Activated naive CD4-positive, alpha-beta T cell treated with Interleukin-2 at 50 U/mL for 16 hours (primary cell): Measurements from ENCODE around the gene VAC14.

Experiments
- DNase-seq: peaks from one replicate; pipeline ENCODE4 v3.0.0-alpha.2; 2020

VAC14 gene

DNA sequence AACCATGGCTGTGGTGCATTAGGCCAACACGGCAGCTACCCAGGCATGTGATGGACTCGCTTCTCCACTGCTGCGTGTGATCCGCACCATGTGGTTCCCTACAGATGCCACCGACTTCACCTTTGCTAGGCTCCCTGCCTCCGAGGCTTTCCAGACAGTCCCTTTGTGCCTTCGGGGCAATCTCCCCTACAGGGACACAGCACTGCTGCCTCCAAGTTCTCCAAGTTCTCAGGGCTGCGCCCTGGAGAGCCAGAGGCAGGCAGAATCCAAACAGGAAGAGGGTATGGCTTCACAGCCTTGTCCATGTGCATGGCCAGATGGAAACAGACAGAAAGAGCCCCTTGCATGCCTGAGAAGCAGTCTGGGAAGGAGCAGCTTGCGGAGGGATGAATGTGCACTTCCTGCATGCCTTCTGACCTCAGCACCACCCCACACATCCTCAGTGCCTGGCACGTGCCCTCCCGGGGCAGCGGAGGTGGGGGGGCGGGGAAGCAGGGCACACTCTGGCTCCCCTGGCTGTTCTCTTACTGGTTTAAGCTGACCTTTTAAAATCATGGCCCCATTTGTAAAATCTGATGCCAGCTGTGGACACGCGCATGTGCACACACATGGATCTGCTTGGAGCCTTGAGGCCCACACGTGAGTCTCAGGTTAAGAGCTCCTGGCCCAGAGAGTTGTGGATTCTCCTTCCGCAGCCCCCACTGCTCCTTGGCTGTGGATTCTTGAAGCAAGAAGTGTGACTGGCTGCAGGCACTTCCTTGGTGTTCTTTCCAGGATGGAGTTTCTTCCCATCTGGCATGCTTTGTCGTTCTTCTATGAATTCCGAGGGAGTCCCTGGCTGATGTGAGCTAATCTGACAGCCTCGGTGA lies 59.8 kb downstream of the VAC14 start:
- DNase-seq, result no peak

DNA sequence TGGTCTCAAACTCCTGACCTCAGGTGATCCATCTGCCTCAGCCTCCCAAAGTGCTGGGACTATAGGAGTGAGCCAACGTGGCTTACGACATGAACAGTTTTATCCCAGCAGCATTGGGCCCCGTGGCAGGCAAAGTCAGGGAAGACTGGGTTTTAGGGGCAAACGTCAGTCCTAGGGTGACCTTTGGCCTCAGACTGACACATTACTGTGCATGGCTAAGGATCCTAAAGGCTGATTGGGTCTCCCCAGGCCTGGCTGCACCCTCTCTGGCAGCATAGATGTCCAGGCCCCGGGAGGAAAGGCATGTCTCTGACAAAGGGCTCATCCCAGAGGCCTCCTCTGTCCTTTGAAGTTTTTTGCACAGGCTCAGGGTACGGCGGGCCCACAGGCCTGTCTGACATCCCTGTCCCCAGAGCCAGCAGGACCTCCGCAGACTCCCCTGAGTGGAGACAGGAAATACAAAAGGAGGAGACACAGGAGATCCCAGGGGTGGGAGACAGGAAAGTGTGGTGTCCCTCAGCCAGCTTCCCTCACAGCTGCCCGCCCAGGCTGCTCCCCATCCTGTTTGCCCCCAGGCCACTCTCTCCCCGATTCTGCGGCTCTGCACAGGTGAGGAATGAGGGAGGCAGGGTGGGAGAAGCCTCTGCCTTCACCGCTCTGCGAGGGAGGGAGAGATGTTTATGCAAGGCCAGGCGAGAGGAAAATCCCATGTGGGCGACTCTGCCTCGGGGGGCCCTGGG lies 60.6 kb downstream of the VAC14 start:
- no peak for DNase-seq

DNA sequence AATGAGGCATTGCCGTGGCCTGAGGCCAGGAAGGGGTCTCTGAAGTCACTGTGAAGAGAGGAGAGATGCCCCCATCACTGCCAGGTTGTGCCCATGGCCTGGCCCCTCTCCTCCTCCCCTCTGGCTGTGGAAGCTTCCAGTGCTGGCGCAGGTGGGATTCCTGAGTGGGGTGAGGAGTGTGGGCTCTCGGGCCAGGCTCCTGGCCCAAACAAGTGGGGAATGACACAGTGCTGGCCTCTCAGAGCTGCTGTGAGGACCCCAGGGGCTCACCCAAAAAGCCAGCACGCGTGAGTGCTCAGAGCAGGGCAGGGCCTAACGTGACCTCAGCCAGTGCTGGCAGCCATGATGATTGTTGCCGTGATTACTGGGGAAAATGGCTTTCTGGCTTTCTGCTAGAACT lies 61.6 kb downstream of the VAC14 start:
- no peak for DNase-seq

DNA sequence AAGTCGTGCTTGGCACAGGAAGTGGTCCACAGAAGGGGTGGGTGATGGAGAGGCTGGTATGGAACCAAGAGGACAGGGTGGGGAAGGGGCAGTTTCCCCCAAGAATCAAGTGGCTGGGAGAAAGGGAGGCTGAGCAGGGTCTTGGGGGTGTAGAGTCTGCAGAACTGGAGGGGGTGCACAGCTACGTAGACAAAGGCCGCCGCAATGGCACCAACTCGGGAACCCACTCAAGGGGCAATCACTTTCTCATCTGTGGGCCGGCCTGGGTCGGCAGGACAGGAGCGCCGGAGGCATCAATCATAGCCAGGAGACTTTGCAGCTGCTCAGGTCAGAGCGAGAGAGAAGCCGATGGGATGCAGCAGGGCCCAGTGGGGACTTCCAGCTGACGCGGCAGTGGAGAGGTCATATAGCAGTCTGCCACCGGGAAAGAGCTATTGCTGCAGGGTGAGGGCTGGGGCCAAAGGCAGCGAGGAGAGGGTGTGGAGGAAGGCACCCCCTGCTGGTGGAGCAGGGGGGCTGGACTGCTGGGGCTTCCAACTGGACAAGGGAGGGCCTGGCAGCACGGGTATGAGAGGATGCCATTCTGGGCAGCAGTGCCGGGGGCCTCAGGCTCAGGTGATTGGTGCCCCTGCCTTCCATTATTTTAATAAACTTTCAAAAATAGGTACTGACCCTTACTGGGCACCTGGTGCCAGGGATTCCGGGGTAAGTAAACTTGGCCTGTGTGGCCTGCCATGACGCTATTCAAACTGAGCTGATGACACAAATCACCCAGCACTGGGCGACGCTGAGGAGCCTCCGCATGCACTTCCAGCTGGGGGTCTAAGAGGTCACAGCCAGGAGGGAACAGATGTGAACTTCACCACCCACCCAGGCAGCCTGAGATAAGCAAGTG lies 62.6 kb downstream of the VAC14 start:
- DNase-seq, result no peak

DNA sequence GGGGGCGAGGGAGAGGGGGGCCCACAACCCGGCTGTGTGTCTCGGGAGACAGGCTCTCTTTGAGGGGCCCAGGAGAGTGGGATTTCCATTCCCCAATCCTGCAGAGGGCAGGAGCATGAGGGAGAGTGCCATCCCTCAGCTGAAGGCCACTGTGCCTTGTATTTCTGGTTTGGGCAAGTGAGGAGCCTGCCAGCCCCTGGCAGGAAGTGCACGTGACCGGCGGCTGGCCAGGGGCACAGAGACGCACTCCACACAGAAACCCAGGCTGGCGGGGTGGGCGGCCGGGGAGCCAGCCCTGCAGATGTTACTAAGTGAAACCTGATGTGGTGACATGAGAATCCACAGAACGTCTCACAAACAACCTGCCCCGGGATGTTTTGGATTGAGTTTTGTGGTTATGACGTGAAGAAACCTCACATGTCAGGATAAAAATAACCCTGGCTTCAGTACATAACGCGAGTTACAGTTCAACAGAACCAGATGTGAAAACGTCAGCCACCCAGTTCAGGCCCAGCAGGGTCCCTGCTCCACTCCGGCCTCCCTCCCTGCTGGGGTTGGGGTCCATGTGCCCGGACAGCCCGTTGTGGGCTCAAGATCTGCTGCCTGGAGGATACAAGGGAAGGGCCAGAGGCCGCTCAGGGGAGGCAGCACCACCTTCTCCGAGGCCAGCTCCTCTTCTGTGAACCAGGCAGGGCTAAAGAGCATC lies 63.4 kb downstream of the VAC14 start:
- peak; percentile 70 for DNase-seq

DNA sequence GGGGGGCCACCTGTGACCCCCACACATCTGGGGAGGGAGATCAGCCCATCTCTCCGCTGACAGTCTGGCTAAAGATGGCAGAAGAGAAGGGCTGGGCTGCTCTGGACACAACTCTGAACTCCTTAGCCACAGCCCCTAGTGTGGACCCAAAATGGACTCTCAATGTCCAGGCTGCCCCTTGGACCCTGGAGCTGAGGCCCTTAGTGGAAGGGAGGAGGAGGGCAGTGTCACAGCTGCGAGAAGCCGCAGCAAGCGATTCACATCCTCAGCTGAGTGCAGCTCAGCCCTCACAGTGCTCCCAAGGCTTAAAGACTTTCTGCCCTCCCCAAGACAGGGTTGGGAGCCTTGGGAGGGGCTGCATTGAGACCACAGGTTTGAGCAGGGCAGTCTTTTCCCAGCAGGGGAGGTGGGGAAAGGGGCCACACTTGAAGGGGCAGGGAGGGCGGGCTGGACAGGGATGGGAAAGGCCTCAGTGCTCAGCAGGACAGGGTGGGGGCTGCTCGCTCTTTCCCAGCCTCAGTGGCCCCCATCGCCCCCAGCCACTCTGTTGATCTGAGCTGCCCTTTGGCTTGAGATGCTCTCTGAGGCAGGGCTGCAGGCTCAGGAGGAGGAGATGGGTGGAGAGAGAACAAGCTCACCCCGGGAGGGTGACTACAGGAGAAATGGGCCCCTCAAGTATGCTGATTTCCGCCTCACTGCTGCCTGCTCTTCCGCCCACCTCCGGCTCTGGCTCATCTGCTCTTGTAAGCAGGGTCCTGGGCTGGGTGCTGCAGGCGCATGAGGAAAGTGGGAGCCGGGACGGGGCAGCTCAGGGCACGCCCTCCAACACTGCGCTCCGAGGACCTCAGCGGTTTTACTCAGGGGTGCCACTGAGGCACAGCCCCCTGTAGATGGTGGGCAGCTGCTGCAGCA lies 64.2 kb downstream of the VAC14 start:
- DNase-seq, result no peak

DNA sequence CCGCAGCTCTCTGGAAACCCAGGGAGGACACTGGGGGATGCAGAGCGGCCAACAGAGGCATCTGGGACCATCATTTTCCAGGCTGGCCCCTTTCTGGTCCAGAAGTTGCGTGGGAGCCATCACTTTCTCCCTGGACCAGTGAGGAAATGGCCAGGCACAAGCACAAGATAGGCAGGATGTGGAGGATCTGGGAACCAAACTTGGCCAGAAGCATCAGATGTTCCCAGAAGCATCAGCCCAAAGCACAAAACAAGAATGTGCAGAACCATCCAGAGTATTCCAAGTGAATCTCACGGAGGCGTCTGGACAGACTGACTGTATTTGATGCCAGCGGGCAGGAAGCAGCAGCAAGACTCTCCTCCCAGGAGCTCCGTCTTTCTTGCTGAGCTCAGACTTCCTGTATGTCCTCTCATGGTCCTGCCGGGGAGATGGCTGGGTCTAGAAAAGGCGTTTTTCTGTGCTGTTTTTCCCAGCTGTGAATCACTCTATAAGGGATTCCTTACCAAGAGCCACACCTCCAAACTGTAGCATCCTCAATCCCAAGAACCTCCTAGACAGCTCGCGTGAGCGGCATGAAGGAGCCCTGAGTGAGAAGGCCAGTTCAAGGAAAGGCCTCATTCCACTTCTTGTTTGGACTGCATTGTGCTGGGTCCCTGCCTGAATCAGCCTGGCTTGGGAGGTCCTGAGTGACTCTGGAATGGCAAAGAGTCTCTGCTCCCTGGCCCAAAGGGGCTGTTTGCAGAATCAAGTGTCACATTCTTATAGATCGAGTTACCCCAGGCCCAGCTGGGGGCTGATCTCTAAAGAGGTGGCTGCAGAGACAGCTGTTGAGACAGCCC lies 65.6 kb downstream of the VAC14 start:
- no peak for DNase-seq

DNA sequence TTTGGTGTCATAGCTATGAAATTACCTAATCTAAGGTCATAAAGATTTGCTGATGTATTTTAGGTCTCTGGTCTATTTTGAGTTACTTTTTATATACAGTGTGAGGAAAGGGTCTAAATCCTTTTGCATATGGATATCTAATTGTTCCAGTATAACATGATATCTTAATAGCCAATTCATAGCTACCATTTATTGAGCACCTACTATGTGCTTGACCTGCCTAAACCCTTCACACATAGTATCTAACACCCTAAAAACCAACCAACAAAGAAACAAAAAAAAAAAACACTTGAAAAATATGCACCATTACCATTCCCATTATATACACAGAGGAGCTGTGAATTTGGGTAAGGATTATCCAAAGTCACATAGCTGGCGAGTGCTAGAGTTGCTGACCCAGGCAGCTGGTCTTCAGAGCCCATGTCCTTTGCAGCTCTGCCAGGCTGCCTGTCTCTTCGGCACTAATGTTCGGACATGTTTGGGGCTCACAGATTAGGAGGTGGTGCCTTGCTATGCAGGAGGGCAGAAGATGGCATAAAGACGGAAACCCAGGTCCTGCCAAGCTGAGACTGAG lies 66.3 kb downstream of the VAC14 start:
- no peak for DNase-seq

DNA sequence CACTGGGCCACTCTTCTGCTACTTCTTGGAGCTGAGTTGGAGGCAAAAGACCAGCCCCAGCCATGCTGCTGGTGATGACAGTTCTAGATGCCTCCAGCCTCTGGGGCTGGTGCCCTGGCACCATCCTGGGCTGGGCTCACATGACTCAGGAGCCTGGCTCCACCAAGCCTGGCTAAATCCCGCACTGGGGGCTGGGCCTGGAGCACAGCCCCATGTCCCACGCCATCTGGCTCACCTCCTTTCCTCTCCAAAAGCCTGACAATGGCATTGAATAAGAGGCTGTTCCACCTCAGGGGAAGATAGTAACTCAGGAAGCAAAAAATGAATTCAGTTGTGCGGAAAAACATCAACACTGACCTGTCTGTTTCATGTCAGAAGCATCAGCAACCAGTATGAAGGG lies 70.0 kb downstream of the VAC14 start:
- DNase-seq, result no peak

DNA sequence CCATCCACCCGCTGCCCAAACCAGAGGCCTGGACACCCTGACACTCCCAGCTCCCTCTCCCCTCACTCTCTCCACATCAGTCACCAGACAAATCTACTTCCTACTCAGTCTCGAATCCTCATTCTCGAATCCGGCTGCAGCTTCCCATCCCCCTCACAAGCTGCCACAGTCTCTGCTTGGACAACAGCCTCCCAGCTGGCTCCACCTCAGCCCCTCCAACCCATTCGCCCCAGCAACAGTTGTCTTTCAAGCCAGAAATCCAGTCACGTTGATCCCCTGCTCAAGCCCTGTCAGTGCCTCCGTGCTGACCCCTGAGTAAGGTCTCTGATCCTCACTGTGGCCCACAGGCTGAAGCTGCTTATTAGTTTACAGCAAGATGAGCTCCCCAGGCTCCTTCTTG lies 70.9 kb downstream of the VAC14 start:
- no peak for DNase-seq

DNA sequence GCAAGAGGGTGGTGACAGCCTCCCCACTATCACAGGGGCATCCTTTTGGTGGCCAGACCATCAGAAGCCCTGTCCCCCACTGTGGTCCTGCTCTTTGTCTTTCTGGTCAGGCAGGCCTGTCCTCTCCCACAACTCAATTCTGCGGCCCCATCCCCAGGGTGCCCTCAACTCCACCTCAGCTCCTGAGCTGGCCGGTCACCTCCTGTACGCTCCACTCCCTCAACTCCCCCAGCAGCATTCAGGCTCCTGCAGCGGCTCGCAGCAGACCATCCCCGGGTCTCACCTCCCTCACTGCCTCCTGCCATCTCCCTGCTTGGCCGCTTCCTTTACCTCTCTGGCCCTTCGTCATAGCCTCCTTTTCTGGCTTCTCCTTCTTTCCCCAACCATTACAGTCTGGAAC lies 71.7 kb downstream of the VAC14 start:
- no peak for DNase-seq

DNA sequence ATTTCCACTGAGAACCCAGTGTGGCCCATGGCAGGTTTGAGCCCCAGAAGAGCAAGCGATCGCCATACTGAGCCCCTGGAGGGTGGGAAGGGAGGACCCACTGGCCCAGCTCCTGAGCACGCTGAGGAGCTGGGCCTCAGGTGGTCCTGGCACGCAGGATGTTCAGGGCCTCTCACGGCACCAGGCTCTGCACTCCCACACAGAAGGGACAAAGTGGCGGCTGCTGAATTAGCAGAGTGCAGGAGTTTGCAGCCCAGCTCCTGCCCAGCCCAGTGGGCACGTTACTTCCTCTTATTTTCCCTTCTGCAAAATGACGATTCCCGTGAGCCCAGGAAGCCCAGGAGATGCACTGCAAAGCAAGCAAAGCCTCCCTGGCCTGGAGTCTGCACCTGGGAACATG lies 72.8 kb downstream of the VAC14 start:
- no peak for DNase-seq

DNA sequence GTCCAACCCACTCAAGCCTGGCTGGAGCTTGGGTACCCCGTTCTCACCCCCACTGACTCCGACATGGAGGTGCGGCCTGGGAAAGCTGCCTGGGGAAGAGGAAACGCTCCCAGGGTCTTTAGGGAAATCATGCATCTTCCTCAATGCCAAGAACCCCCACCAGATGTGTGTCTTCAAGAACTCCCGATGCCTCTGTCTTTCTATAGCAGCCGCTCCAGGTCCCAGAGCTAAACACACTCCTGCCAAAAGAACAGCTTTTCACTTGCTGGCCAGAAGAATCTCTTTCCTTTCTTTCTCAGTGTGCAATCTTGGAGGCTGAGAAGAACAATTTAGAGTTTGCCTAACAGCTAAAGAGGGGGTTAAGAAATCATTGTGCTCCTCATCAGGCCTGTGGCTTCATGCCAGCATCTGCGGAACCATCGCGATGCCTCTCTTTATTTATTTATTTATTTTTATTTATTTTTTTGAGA lies 74.0 kb downstream of the VAC14 start:
- DNase-seq, result no peak

DNA sequence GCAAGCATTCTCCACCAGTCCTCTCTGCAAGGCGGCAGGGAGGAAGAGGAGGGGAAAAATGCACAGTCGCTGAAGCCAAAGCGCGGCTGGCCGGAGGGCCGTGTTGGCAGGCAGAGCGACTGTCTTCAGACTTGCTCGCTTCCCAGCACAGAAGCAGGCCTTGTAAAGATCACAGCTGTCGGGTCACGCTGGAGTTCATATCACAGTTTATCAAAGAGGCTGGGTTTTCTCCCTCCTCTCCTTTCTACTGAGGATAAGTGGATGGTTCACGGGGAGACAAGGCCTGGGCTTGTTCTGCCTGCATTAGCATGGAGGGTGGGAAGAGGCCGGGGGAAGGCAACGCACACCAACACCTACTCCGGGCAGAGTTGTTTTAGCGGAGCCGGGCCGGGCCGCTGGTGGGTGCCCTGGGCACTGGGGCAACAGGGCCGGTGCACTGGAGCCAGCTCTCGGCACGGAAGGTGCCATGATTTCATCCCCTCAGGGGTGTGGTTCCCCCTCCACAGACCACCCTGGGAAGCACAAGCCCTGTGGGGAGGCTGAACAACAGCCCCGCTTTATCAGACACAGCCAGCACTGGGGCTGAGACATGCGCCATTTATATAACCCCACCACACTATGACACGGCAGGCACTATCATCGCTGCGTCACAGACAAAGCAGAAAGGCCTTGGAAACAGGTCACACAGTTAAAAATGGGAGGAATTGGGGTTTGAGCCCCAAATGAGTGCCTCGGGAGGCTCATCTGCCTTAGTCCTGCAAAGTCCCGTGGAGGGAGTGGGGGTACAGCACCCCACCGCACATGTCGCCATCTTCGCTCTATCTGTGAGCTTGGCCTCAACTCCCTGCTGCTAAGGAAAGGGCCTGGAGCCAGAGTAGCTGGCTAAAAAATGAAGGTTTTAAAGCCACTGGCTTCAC lies 74.8 kb downstream of the VAC14 start:
- DNase-seq, result no peak

DNA sequence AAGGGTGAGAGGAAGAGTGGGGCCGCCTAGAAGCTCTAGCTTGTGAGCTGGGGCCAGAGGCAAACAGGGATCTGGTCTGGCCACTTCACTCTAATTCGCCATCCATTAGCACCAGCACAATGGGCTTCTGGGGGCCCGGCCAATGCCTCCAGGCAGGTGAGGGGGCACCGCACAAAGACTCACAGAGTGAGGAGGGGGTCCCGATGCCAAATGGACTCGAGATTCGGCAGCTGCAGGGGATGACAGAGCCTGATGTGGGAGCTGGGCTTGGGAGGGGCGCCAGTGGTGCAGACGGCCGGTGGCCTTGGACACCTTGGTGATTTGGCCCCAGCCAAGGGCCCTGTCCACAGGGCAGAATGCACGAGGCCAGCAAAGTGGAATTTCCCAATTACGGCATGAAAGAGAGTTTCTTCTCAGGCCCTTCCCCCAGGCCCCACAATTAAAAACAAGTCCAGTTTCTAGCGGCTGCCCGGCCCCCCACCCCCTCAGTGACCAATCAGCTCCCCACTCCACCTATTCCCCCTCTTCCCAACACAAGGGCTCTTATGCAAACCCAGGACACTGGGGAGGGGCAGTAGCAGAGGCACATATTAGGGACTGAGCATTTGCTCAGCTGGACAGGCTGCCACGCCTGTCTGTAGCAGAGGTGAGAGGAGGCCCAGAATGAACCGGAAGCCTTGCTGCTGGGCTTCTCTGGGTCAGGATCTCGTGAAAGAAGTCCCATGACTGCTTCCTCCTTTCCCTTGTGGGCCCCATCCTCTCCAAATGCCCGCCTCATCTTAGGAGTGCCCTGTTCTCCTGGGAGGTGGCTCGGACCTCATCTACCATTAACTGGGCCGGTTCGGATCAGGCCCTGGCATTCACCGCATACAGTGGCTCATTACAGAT lies 75.7 kb downstream of the VAC14 start:
- DNase-seq, result no peak

DNA sequence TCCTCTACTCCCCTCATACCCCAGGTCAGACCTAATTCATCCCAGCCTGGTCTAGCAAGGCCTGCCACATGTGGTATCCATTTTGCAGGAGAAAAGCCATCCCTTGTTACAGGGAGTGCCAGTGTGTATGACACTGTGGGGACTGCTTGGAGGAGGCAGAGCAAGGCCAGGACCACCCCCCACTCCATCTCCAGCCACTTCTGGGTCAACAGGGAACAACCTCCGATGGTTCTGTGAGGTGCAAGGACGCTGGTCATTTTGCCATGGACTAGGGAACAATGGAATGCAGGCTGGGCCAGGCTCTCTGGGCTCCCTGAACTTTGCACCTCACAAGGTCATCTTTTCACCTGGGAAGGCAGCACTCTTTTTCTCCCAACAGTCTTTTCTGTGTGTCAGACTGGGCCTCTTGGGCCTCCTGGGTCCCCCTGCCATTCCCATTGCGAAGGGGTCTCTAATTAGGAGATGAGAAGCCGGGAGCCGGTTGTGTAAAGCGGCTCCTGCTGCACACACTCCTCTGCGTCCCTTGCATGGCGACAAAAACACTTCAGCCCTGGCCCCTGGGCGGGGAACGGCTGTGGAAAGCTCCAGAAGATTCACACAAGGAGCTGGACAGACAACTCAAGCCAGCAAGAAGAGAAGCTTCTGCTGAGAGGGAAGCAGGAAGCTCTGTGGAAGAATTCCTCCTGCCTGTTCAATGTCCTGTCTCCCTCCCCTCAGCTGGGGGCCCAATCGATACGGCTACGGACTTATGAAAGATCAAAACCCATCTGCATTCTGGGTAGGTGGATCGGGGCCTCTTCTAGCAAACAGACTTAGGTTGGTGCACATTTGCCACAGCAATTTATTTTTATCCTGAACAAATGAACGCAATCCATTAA lies 76.6 kb downstream of the VAC14 start:
- no peak for DNase-seq

DNA sequence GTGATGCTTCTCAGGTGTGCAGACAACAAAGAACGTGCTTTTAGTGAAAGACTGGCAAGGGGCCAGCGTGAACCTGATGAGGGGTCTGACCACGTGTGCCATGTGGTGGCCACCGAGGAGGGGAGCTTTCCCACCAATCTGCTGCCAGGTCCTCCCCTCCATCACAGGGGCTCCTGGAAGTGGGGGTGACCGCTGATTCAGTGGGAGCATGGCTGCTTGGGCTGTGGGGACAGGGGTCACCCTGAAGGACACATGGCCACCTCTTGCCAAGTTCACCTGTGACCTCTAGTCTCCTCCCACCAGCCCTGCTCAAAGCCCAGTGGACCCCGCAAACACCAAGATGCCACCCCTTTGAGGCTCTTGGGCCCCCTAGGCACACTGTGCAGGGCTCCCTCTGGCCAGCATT lies 77.2 kb downstream of the VAC14 start:
- DNase-seq, result no peak
